SU-DHL-6 (cell line): ENCODE results near the gene CHURC1.

Source experiments
- CTCF ChIP-seq: fragments of 200-600 bp; sonication (generic); IDR thresholded peaks from one replicate; pipeline ENCODE4 v1.5.1; 2017; ENCODE audit warnings: antibody characterized with exemption, mild to moderate bottlenecking, low read length, moderate library complexity; ENCODE audit not compliant: insufficient read depth, poor library complexity, severe bottlenecking
- EZH2phosphoT487 ChIP-seq: fragments of 200-600 bp; sonication (generic), shearing (Covaris generic); conservative IDR thresholded peaks from 2 replicates; pipeline ENCODE4 v1.6.1; 2018; ENCODE audit warnings: mild to moderate bottlenecking, antibody characterized with exemption, low read length, moderate library complexity, mixed read lengths

- TF ChIP-seq CTCF (no peak), EZH2phosphoT487 (no peak)
These were observed 12.2 kb downstream of the CHURC1 start for GRCh38 chr14:64926398-64926995.
